Activated T-helper 9 cell treated with anti-CD3 and anti-CD28 coated beads, Interleukin-2, amount 50 U/mL, for 16 hours (primary cell): ENCODE results near the gene HSF5.
"Not testable (repeated sequence)": the region's sequence is repeated elsewhere in the genome, so short reads cannot be mapped to it uniquely, and the experiment has no call there.

ENCODE experiments used
- DNase-seq: peaks from one replicate; pipeline ENCODE4 v3.0.0-alpha.2; 2020; ENCODE audit warnings: low read depth

HSF5 gene

GRCh38 chr17:58412961-58413586, 75.1 kb downstream of the HSF5 start:
- DNase-seq: no peak

GRCh38 chr17:58412064-58412703, 76.0 kb downstream of the HSF5 start:
- DNase-seq: no peak

- DNase-seq: no peak
Measured at GRCh38 chr17:58411408-58411894, 76.8 kb downstream of the HSF5 start.

- DNase-seq: no peak
Measured at GRCh38 chr17:58410714-58411407, 77.3 kb downstream of the HSF5 start.

- no peak for DNase-seq
Measured at GRCh38 chr17:58409432-58409831, 78.8 kb downstream of the HSF5 start.

GRCh38 chr17:58403311-58403710, 84.9 kb downstream of the HSF5 start:
- no peak for DNase-seq

GRCh38 chr17:58402679-58403078, 85.5 kb downstream of the HSF5 start:
- DNase-seq: no peak

GRCh38 chr17:58402047-58402446, 86.2 kb downstream of the HSF5 start:
- DNase-seq: no peak

- no peak for DNase-seq
Measured at GRCh38 chr17:58401287-58401686, 86.9 kb downstream of the HSF5 start.

GRCh38 chr17:58400826-58401225, 87.4 kb downstream of the HSF5 start:
- DNase-seq: no peak

- DNase-seq: no peak
Measured at GRCh38 chr17:58399974-58400373, 88.2 kb downstream of the HSF5 start.

- DNase-seq: no peak
Measured at GRCh38 chr17:58398574-58399266, 89.5 kb downstream of the HSF5 start.

GRCh38 chr17:58397421-58397820, 90.8 kb downstream of the HSF5 start:
- not testable (repeated sequence) for DNase-seq

GRCh38 chr17:58396173-58396572, 92.0 kb downstream of the HSF5 start:
- DNase-seq: no peak

- no peak for DNase-seq
Measured at GRCh38 chr17:58394534-58395223, 93.5 kb downstream of the HSF5 start.

GRCh38 chr17:58391302-58391984, 96.8 kb downstream of the HSF5 start:
- no peak for DNase-seq

GRCh38 chr17:58390884-58391283, 97.3 kb downstream of the HSF5 start:
- DNase-seq: no peak

- no peak for DNase-seq
Measured at GRCh38 chr17:58388302-58389190, 99.7 kb downstream of the HSF5 start.

GRCh38 chr17:58387834-58388233, 100.4 kb downstream of the HSF5 start:
- no peak for DNase-seq

GRCh38 chr17:58386708-58387107, 101.5 kb downstream of the HSF5 start:
- DNase-seq: no peak
